ENCODE measurements around the gene ACOT11. TPM values are rescaled to one million over a fixed set of nuclear protein-coding genes. Genes with fewer than 3 reads are reported as not detected.

The ACOT11 gene
- total RNA-seq, 1 experiment from 2014 or later, result 4.3 TPM

- Histone ChIP-seq H3K4me1 (no peaks in the 10 kb centered on the region), H3K9me3 (replicated peaks) (no peaks in the 10 kb centered on the region; the same call in 1 of the 2 replicates), H3K27me3 (no peaks in the 10 kb centered on the region; the same call in 1 of the 2 replicates), H3K4me3 (no peak within 1 kb of the TSS), H3K27ac (no peak within 1 kb of the TSS), H3K36me3 (no peaks in the 10 kb centered on the region)
- DNase-seq, result no peak
Measured at GRCh38 chr1:54640863-54641836, 93.1 kb downstream of the ACOT11 start, which contains the start of gene MROH7. Gene MROH7 (plus strand): TSS chr1:54641786. CDS start chr1:54652927, 11,141 bp downstream.

DNA sequence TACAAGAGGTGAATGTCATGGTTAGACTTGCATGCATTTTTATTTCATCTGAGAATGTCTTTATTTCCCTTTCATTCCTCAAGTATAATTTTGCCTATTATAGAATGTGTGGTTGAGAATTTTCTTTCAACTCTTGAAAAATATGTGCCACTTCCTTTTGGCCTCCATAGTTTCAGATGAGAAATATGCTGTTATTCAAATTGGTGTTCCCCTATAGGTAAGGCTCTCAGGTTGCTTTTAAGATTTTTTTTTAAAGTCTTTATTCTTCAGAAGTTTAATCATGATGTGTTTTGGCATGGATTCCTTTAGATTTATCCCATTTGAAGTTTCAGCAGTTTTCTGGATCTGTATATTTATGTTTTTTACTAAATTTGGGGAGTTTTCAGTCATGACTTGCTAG is 95.7 kb downstream of the ACOT11 start:
- H3K27ac ChIP-seq, result no peak overlapping the region
- H3K9me3 ChIP-seq (replicated peaks), result no peaks in the 10 kb centered on the region; the same call in 1 of the 2 replicates
- no peak overlapping the region for H3K4me3 ChIP-seq
- H3K4me1 ChIP-seq, result no peaks in the 10 kb centered on the region
- no peaks in the 10 kb centered on the region for H3K27me3 ChIP-seq
- no peaks in the 10 kb centered on the region for H3K36me3 ChIP-seq
- DNase-seq, result no peak

- Histone ChIP-seq H3K27ac (no peak overlapping the region), H3K27me3 (no peaks in the 10 kb centered on the region), H3K36me3 (no peaks in the 10 kb centered on the region), H3K4me3 (no peak overlapping the region), H3K9me3 (replicated peaks) (no peaks in the 10 kb centered on the region; the same call in 1 of the 2 replicates), H3K4me1 (no peaks in the 10 kb centered on the region)
- DNase-seq, result no peak
Measured at GRCh38 chr1:54645806-54646676, 98.0 kb downstream of the ACOT11 start.

DNA sequence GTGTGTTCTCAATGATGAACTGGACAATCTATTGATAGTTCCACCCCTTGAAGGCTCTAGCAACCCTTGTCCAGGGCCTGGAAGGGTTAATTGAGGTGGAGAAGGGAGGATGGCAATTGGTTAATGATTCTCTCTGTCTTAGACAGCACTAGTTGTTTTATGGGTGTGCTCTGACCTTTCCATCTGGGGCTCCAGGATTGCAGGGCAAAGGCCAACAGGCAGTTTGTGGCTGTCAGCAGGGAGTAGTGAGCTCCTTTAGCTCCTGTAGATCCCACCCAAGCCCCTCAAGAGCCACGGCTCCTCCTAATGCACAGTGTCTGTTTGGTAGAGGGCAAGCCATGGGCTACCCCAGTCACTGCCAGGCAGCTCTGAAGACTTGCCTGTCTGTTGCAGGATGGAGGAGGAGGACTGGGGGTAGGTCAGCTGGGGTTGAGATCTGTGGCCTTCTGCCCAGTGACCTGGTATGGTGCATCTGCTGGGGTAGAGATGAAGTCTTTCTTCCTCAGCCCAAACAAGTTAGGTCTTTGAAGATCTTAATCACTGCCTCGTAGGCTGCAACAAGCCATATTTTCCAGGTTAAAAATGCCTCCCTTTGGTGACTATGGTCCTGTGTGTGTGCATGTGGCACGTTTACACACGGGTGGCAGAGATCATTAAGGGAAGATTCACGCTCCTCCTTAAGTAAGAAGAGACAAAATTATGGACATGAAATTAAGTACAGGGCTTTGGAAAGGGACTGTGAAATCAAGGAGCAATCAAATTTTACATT is 101.3 kb downstream of the ACOT11 start:
- no peak for DNase-seq
- H3K4me3 ChIP-seq, result no peak overlapping the region
- H3K27ac ChIP-seq, result no peak overlapping the region
- no peaks in the 10 kb centered on the region for H3K4me1 ChIP-seq
- H3K27me3 ChIP-seq, result no peaks in the 10 kb centered on the region
- no peaks in the 10 kb centered on the region for H3K36me3 ChIP-seq
- H3K9me3 ChIP-seq (replicated peaks), result no peaks in the 10 kb centered on the region; the same call in 1 of the 2 replicates

GRCh38 chr1:54649921-54650320 is 101.9 kb downstream of the ACOT11 start:
- Histone ChIP-seq H3K27ac (no peak overlapping the region), H3K36me3 (no peaks in the 10 kb centered on the region), H3K4me3 (no peak overlapping the region), H3K27me3 (no peaks in the 10 kb centered on the region), H3K4me1 (no peaks in the 10 kb centered on the region), H3K9me3 (replicated peaks) (no peaks in the 10 kb centered on the region; the same call in 1 of the 2 replicates)
- no peak for DNase-seq

GRCh38 chr1:54650417-54650816 is 102.4 kb downstream of the ACOT11 start:
- H3K9me3 ChIP-seq (replicated peaks), result no peaks in the 10 kb centered on the region
- H3K4me1 ChIP-seq, result no peaks in the 10 kb centered on the region
- H3K36me3 ChIP-seq, result no peaks in the 10 kb centered on the region
- H3K27ac ChIP-seq, result no peak overlapping the region
- DNase-seq, result no peak
- no peak overlapping the region for H3K4me3 ChIP-seq
- H3K27me3 ChIP-seq, result no peaks in the 10 kb centered on the region

DNA sequence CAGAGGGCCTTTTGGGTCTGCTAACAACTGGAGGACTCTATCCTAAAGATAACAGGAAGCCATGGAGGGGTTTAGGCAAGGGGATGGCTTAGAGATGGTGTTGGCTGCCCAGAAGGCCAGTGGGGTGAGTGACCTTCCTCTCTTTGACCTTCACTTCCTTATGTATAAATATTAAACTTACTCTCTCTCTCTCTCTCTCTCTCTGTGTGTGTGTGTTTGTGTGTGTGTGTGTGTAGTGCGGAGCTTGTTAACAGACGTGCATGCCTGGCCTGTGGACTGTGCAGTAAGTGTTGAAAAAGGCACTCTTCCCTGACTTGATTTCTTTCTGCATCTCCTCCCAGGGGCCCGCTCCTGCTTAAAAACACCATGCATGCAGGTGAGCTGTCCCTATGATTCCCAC is 103.6 kb downstream of the ACOT11 start:
- Histone ChIP-seq H3K4me3 (no peak overlapping the region), H3K27ac (no peak overlapping the region), H3K9me3 (replicated peaks) (no peaks in the 10 kb centered on the region), H3K27me3 (no peaks in the 10 kb centered on the region), H3K4me1 (no peaks in the 10 kb centered on the region), H3K36me3 (no peaks in the 10 kb centered on the region)
- DNase-seq, result no peak

DNA sequence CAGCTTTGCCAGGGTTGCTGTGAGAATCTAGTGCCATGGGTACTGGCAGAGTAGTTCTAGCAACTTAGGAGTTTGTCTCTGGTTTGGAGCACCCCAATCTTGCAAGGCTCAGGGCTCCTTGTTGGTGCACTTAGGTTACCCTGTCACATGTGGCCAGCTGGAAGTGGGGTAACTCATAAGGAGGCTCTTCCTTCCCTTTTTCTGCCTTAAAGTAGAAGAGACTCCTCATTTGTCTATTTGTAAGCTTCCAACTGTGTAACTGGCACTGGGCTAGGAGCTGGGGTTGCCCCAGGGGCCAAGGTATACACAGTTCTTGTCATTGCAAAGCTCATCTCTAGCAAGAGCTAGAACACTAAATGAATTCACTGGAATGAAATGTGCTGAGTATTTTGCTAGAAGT is 104.1 kb downstream of the ACOT11 start:
- H3K36me3 ChIP-seq, result no peaks in the 10 kb centered on the region
- no peaks in the 10 kb centered on the region for H3K27me3 ChIP-seq
- no peaks in the 10 kb centered on the region for H3K9me3 ChIP-seq (replicated peaks)
- no peak overlapping the region for H3K4me3 ChIP-seq
- no peak overlapping the region for H3K27ac ChIP-seq
- no peaks in the 10 kb centered on the region for H3K4me1 ChIP-seq
- DNase-seq, result no peak

DNA sequence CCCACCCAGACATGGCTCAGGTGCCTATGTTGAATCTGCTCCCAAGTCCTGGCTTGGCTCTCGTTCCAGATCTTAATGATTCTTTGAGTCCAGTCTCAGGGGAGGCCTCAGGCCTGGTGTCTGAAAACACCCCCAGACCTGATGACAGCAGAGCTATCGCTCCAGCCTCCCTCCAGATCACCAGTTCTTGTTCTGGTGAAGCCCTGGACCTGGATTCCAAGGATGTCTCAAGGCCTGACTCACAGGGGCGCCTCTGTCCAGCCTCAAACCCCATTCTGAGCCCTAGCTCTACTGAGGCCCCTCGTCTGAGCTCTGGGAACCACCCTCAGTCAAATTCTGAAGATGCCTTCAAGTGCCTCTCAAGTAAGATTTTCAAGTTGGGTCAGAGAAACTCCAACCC is 105.0 kb downstream of the ACOT11 start:
- DNase-seq, result no peak
- peaks cover 2% of the 10 kb centered on the region; the same call in 1 of the 2 replicates for H3K9me3 ChIP-seq (replicated peaks)
- H3K27ac ChIP-seq, result no peak overlapping the region
- H3K4me3 ChIP-seq, result no peak overlapping the region
- no peaks in the 10 kb centered on the region for H3K36me3 ChIP-seq
- H3K4me1 ChIP-seq, result no peaks in the 10 kb centered on the region
- H3K27me3 ChIP-seq, result no peaks in the 10 kb centered on the region

GRCh38 chr1:54658164-54658913 is 110.3 kb downstream of the ACOT11 start:
- DNase-seq, result no peak
- H3K4me1 ChIP-seq, result no peaks in the 10 kb centered on the region
- H3K27me3 ChIP-seq, result no peaks in the 10 kb centered on the region
- no peak overlapping the region for H3K4me3 ChIP-seq
- H3K9me3 ChIP-seq (replicated peaks), result peaks cover 5% of the 10 kb centered on the region; the same call in 1 of the 2 replicates
- no peaks in the 10 kb centered on the region for H3K36me3 ChIP-seq
- no peak overlapping the region for H3K27ac ChIP-seq

Other genes starting within 250 kb of the ACOT11 start
- 27.0 and 32.1 TPM in 2 replicates for gene SSBP3, start 141.8 kb upstream of the ACOT11 start, total RNA-seq (2014; rRNA removed; shearing (Covaris generic))
- not detected in 2 replicates for gene FAM151A, start 75.3 kb downstream of the ACOT11 start, total RNA-seq (2014; rRNA removed; shearing (Covaris generic))
- gene MROH7, start 93.6 kb downstream of the ACOT11 start, total RNA-seq (2014; rRNA removed; shearing (Covaris generic)), result not detected in 2 replicates
- 37.0 and 38.9 TPM in 2 replicates for gene TTC4, start 167.6 kb downstream of the ACOT11 start, total RNA-seq (2014; rRNA removed; shearing (Covaris generic))
- 9.8 and 11.8 TPM in 2 replicates for gene PARS2, start 216.3 kb downstream of the ACOT11 start, total RNA-seq (2014; rRNA removed; shearing (Covaris generic))